ENCODE data around the gene ULBP2. TPM values are rescaled to one million over a fixed set of nuclear protein-coding genes. Genes with fewer than 3 reads are reported as not detected.
"Not testable (repeated sequence)": the region's sequence is repeated elsewhere in the genome, so short reads cannot be mapped to it uniquely, and the experiment has no call there.

ULBP2 gene
- total RNA-seq, 2 experiments from 2014 or later = 0.60 to 2.6 TPM

- no peaks in the 10 kb centered on the region for H3K36me3 ChIP-seq (ENCODE audit: insufficient read depth, low read length)
- H3K79me2 ChIP-seq (ENCODE audit: insufficient read depth, low read depth, low read length) = no peaks in the 10 kb centered on the region
- CTCF ChIA-PET (ENCODE audit: unreplicated experiment) = no interaction called here
- TF ChIP-seq EZH2phosphoT487 (IDR thresholded peaks at IDR 0.05; ENCODE audit: borderline replicate concordance, low read depth, low read length) = no peak
- peak; percentile 83 for TF ChIP-seq CTCF (conservative IDR thresholded peaks at IDR 0.05; ENCODE audit: low read length)
- peak overlapping the region; percentile 22 for H3K4me3 ChIP-seq (ENCODE audit: low read depth, low read length, poor library complexity, severe bottlenecking)
- peak; percentile 75 for DNase-seq (ENCODE audit: low spot score)
- peak overlapping the region; percentile 40; the same call in 1 of the 2 replicates for H2AFZ ChIP-seq (ENCODE audit: low read length)
- H4K20me1 ChIP-seq (ENCODE audit: insufficient read depth, low read length) = no peaks in the 10 kb centered on the region
- H3K4me1 ChIP-seq (ENCODE audit: insufficient read depth, low read length, poor library complexity, severe bottlenecking) = peaks cover 11% of the 10 kb centered on the region
- no peak overlapping the region for H3K27ac ChIP-seq (ENCODE audit: low read depth, low read length, poor library complexity, severe bottlenecking)
- intact Hi-C loops (cut with micrococcal nuclease; ENCODE audit: unreplicated experiment) = loop anchor here (1.0 to 10.0 kb wide), 4 partner anchors 86 to 361 kb away; partner anchors contain the start of gene GINM1
- POLR2A ChIA-PET = interaction anchor here (0.6 kb wide), 1 partner anchor 28 kb away, joined by 3 read pairs; no protein-coding TSS in a partner anchor
- H3K9me3 ChIP-seq (ENCODE audit: low read length) = no peaks in the 10 kb centered on the region
- peak overlapping the region; percentile 42 for H3K4me2 ChIP-seq (ENCODE audit: low read length)
- no TSS peak for BruUV-seq (replicated peaks)
- H3K9me2 ChIP-seq (ENCODE audit: insufficient read depth, low read length) = no peaks in the 10 kb centered on the region
These were observed 15.6 kb upstream of the ULBP2 start for GRCh38 chr6:149925974-149926777.

GRCh38 chr6:149927025-149927424 is 14.8 kb upstream of the ULBP2 start:
- H3K27ac ChIP-seq (ENCODE audit: low read depth, low read length, poor library complexity, severe bottlenecking); H4K20me1 ChIP-seq (ENCODE audit: insufficient read depth, low read length); H3K9me2 ChIP-seq (ENCODE audit: insufficient read depth, low read length); CTCF ChIA-PET (ENCODE audit: unreplicated experiment); H3K9me3 ChIP-seq (ENCODE audit: low read length); H2AFZ ChIP-seq (ENCODE audit: low read length); H3K4me3 ChIP-seq (ENCODE audit: low read depth, low read length, poor library complexity, severe bottlenecking); H3K4me2 ChIP-seq (ENCODE audit: low read length); BruUV-seq (replicated peaks); H3K36me3 ChIP-seq (ENCODE audit: insufficient read depth, low read length); DNase-seq (ENCODE audit: low spot score); H3K79me2 ChIP-seq (ENCODE audit: insufficient read depth, low read depth, low read length): not testable (repeated sequence)
- POLR2A ChIA-PET = interaction anchor here (0.6 kb wide), 1 partner anchor 133 kb away, joined by 3 read pairs; no protein-coding TSS in a partner anchor
- peaks cover 11% of the 10 kb centered on the region for H3K4me1 ChIP-seq (ENCODE audit: insufficient read depth, low read length, poor library complexity, severe bottlenecking)
- intact Hi-C loops (cut with micrococcal nuclease; ENCODE audit: unreplicated experiment) = loop anchor here (2.0 to 10.0 kb wide), 2 partner anchors 202 to 362 kb away; partner anchors contain the start of gene GINM1

- BruUV-seq (replicated peaks) = no TSS peak
- no peaks in the 10 kb centered on the region for H3K9me2 ChIP-seq (ENCODE audit: insufficient read depth, low read length)
- ChIA-PET CTCF (ENCODE audit: unreplicated experiment) (no interaction called here), POLR2A (no interaction called here)
- DNase-seq (ENCODE audit: low spot score) = peak; percentile 45
- no peak overlapping the region for H2AFZ ChIP-seq (ENCODE audit: low read length)
- no peaks in the 10 kb centered on the region for H4K20me1 ChIP-seq (ENCODE audit: insufficient read depth, low read length)
- H3K36me3 ChIP-seq (ENCODE audit: insufficient read depth, low read length) = no peaks in the 10 kb centered on the region
- H3K4me2 ChIP-seq (ENCODE audit: low read length) = no peak overlapping the region
- H3K4me1 ChIP-seq (ENCODE audit: insufficient read depth, low read length, poor library complexity, severe bottlenecking) = peaks cover 7% of the 10 kb centered on the region
- no peaks in the 10 kb centered on the region for H3K9me3 ChIP-seq (ENCODE audit: low read length)
- no peak overlapping the region for H3K27ac ChIP-seq (ENCODE audit: low read depth, low read length, poor library complexity, severe bottlenecking)
- no peaks in the 10 kb centered on the region for H3K79me2 ChIP-seq (ENCODE audit: insufficient read depth, low read depth, low read length)
- intact Hi-C loops (cut with micrococcal nuclease; ENCODE audit: unreplicated experiment) = loop anchor here (10.0 kb wide), 1 partner anchor 365 kb away; the partner anchor contains the start of gene GINM1
- TF ChIP-seq EZH2phosphoT487 (IDR thresholded peaks at IDR 0.05; ENCODE audit: borderline replicate concordance, low read depth, low read length) = no peak
- peak; percentile 80 for TF ChIP-seq CTCF (conservative IDR thresholded peaks at IDR 0.05; ENCODE audit: low read length)
- H3K4me3 ChIP-seq (ENCODE audit: low read depth, low read length, poor library complexity, severe bottlenecking) = no peak overlapping the region
These were observed 12.4 kb upstream of the ULBP2 start for GRCh38 chr6:149929422-149929821.
